ENCODE measurements around the gene APC2. TPM values are rescaled to one million over a fixed set of nuclear protein-coding genes. Genes with fewer than 3 reads are reported as not detected.

Gene APC2
- total RNA-seq, 1 donor from 2014 or later = 1.3 TPM

GRCh38 chr19:1472231-1473084, 22.5 kb downstream of the APC2 start:
- H4K20me1 ChIP-seq (ENCODE audit: low read depth) = peaks cover 95% of the 10 kb centered on the region
- H3K79me2 ChIP-seq (ENCODE audit: low read depth) = peaks cover 14% of the 10 kb centered on the region
- DNase-seq (ENCODE audit: low spot score) = no peak
- Mint-ChIP-seq H3K4me1 (peaks cover 6% of the 10 kb centered on the region), H3K27me3 (ENCODE audit: insufficient read depth, low read depth) (peaks cover 22% of the 10 kb centered on the region), H3K27ac (no peak overlapping the region), H3K9me3 (no peaks in the 10 kb centered on the region), H3K4me3 (peak overlapping the region; percentile 48), H3K36me3 (peaks cover 2% of the 10 kb centered on the region)
- TF ChIP-seq EZH2 (IDR thresholded peaks at IDR 0.05) (no peak), CTCF (IDR thresholded peaks at IDR 0.05) (no peak), EZH2phosphoT487 (IDR thresholded peaks at IDR 0.05) (no peak)
- peaks cover 68% of the 10 kb centered on the region for H3K27me3 ChIP-seq
- peaks cover 34% of the 10 kb centered on the region for H3K4me1 ChIP-seq
- no peak overlapping the region for H3K4me3 ChIP-seq
- no peak overlapping the region for H3K27ac ChIP-seq
- H3K9ac ChIP-seq = no peak overlapping the region
- no peaks in the 10 kb centered on the region for H3K36me3 ChIP-seq
- peaks cover 38% of the 10 kb centered on the region for H3F3A ChIP-seq (ENCODE audit: low read depth)
- no peaks in the 10 kb centered on the region for H3K9me3 ChIP-seq (ENCODE audit: low read depth)
- H3K4me2 ChIP-seq = no peak overlapping the region
- H2AFZ ChIP-seq (replicated peaks) = no peak overlapping the region

GRCh38 chr19:1473085-1473851, 23.3 kb downstream of the APC2 start:
- no peak overlapping the region for H3K4me2 ChIP-seq
- TF ChIP-seq CTCF (IDR thresholded peaks at IDR 0.05) (no peak), EZH2phosphoT487 (IDR thresholded peaks at IDR 0.05) (no peak), EZH2 (IDR thresholded peaks at IDR 0.05) (no peak)

GRCh38 chr19:1474011-1474764, 24.3 kb downstream of the APC2 start:
- no peak overlapping the region for H3K4me2 ChIP-seq
- no peak overlapping the region for H3K27ac ChIP-seq
- DNase-seq (ENCODE audit: low spot score) = no peak
- TF ChIP-seq CTCF (IDR thresholded peaks at IDR 0.05) = no peak
- no peak for TF ChIP-seq EZH2 (IDR thresholded peaks at IDR 0.05)
- no peak for TF ChIP-seq EZH2phosphoT487 (IDR thresholded peaks at IDR 0.05)
- H2AFZ ChIP-seq (replicated peaks) = no peak overlapping the region
- H3K4me3 ChIP-seq = no peak overlapping the region
- H3K27me3 ChIP-seq = peaks cover 51% of the 10 kb centered on the region
- peaks cover 2% of the 10 kb centered on the region for H3K36me3 Mint-ChIP-seq
- peaks cover 24% of the 10 kb centered on the region for H3F3A ChIP-seq (ENCODE audit: low read depth)
- no peak overlapping the region for H3K27ac Mint-ChIP-seq
- no peak overlapping the region for H3K9ac ChIP-seq
- H3K4me3 Mint-ChIP-seq = no peak overlapping the region
- H3K4me1 Mint-ChIP-seq = peaks cover 8% of the 10 kb centered on the region
- peaks cover 16% of the 10 kb centered on the region for H3K27me3 Mint-ChIP-seq (ENCODE audit: insufficient read depth, low read depth)
- H3K9me3 ChIP-seq (ENCODE audit: low read depth) = no peaks in the 10 kb centered on the region
- no peaks in the 10 kb centered on the region for H3K9me3 Mint-ChIP-seq
- H3K79me2 ChIP-seq (ENCODE audit: low read depth) = peaks cover 29% of the 10 kb centered on the region
- H3K36me3 ChIP-seq = no peaks in the 10 kb centered on the region
- H4K20me1 ChIP-seq (ENCODE audit: low read depth) = peaks cover 94% of the 10 kb centered on the region
- peaks cover 34% of the 10 kb centered on the region for H3K4me1 ChIP-seq

More at GRCh38 chr19:1473085-1473851, 23.3 kb downstream of the APC2 start:
- peaks cover 21% of the 10 kb centered on the region for H3K27me3 Mint-ChIP-seq (ENCODE audit: insufficient read depth, low read depth)
- Histone ChIP-seq H3K9ac (no peak overlapping the region), H3K4me3 (no peak overlapping the region), H3K79me2 (ENCODE audit: low read depth) (peaks cover 22% of the 10 kb centered on the region), H3K27ac (no peak overlapping the region), H2AFZ (replicated peaks) (no peak overlapping the region), H3K9me3 (ENCODE audit: low read depth) (no peaks in the 10 kb centered on the region), H3K4me1 (peaks cover 32% of the 10 kb centered on the region), H4K20me1 (ENCODE audit: low read depth) (peaks cover 95% of the 10 kb centered on the region), H3F3A (ENCODE audit: low read depth) (peaks cover 30% of the 10 kb centered on the region), H3K27me3 (peaks cover 60% of the 10 kb centered on the region), H3K36me3 (no peaks in the 10 kb centered on the region)
- peak overlapping the region; percentile 46 for H3K4me3 Mint-ChIP-seq
- peaks cover 6% of the 10 kb centered on the region for H3K4me1 Mint-ChIP-seq
- peak overlapping the region; percentile 59 for H3K27ac Mint-ChIP-seq
- peaks cover 2% of the 10 kb centered on the region for H3K36me3 Mint-ChIP-seq
- H3K9me3 Mint-ChIP-seq = no peaks in the 10 kb centered on the region
- no peak for DNase-seq (ENCODE audit: low spot score)
